CD4-positive, alpha-beta memory T cell (primary cell): Measurements from ENCODE around the gene PRTFDC1. TPM values are rescaled to one million over a fixed set of nuclear protein-coding genes. Genes with fewer than 3 reads are reported as not detected.

Experiments
- CTCF ChIA-PET: fragments of 350-600 bp; sonication (Branson Sonifier 250); formaldehyde crosslinking; loops from one replicate; lab custom pipeline; 2021; ENCODE audit warnings: inconsistent platforms; ENCODE audit not compliant: partially characterized antibody; lab: Charles Lee
- POLR2A ChIA-PET: fragments of 350-600 bp; sonication (Branson Sonifier 250); formaldehyde crosslinking; loops from one replicate; lab custom pipeline; 2021; ENCODE audit not compliant: partially characterized antibody; lab: Charles Lee
- DNase-seq, 5 donors: peaks; one replicate each; pipeline versions ENCODE4 v3.0.0 to v3.0.0-alpha.2; 2020 to 2022; ENCODE audit warnings: mixed read lengths in 1 of 5
- H3K27ac ChIP-seq: one replicate; pipeline ENCODE4 v1.7.0; 2013; ENCODE audit warnings: low read depth, low read length
- H3K27me3 ChIP-seq: 2 replicates; pipeline ENCODE4 v1.7.0; 2013; ENCODE audit warnings: mild to moderate bottlenecking, low read length, moderate library complexity; ENCODE audit not compliant: insufficient read depth
- H3K36me3 ChIP-seq: 2 replicates; pipeline ENCODE4 v1.7.0; 2013; ENCODE audit warnings: mild to moderate bottlenecking, low read length, moderate library complexity; ENCODE audit not compliant: insufficient read depth
- H3K4me1 ChIP-seq: 2 replicates; pipeline ENCODE4 v1.7.0; 2013; ENCODE audit warnings: mild to moderate bottlenecking, low read length, moderate library complexity; ENCODE audit not compliant: insufficient read depth
- H3K4me3 ChIP-seq, 2 donors: one replicate each; pipeline ENCODE4 v1.7.0; 2013; ENCODE audit warnings: low read length in 2 of 2, mild to moderate bottlenecking in 1 of 2
- H3K9me3 ChIP-seq, 2 donors: one replicate each; pipeline ENCODE4 v1.7.0; 2013; ENCODE audit warnings: low read length in 2 of 2, control low read depth in 1 of 2; ENCODE audit not compliant: control insufficient read depth in 1 of 2
- H3K27ac Mint-ChIP-seq, 7 donors: one replicate each; pipeline ENCODE4 v1.8.0; 2020 to 2021; ENCODE audit warnings: mixed read lengths in 7 of 7, mild to moderate bottlenecking in 6 of 7, inconsistent platforms in 3 of 7, moderate library complexity in 3 of 7
- H3K27me3 Mint-ChIP-seq, 2 donors: one replicate each; pipeline ENCODE4 v1.8.0; 2020 to 2021; ENCODE audit warnings: mixed read lengths in 2 of 2
- H3K36me3 Mint-ChIP-seq, 2 donors: one replicate each; pipeline ENCODE4 v1.8.0; 2020 to 2021; ENCODE audit warnings: mixed read lengths in 2 of 2, inconsistent platforms in 1 of 2, mild to moderate bottlenecking in 1 of 2
- H3K4me1 Mint-ChIP-seq, 4 donors: one replicate each; pipeline ENCODE4 v1.8.0; 2020 to 2021; ENCODE audit warnings: mixed read lengths in 4 of 4, mild to moderate bottlenecking in 1 of 4
- H3K4me3 Mint-ChIP-seq, 8 donors: one replicate each; pipeline ENCODE4 v1.8.0; 2020 to 2021; ENCODE audit warnings: mixed read lengths in 8 of 8, mild to moderate bottlenecking in 7 of 8, moderate library complexity in 6 of 8, inconsistent platforms in 3 of 8
- H3K9me3 Mint-ChIP-seq, 8 donors: one replicate each; pipeline ENCODE4 v1.8.0; 2020 to 2021; ENCODE audit warnings: mixed read lengths in 8 of 8, mild to moderate bottlenecking in 5 of 8, inconsistent platforms in 3 of 8, moderate library complexity in 1 of 8
- intact Hi-C: fragments of 100-400 bp; cut with micrococcal nuclease; formaldehyde crosslinking; loops from one replicate; pipeline ENCODE4 v1.15.1; 2023
- polyA plus RNA-seq, 2 donors: library from polyadenylated mRNA; unstranded; fragments of 300-500 nt; fragmentation: Illumina TruSeq; gene quantifications; one replicate each; pipeline ENCODE4 v1.2.3, GENCODE V29; 2021
- total RNA-seq, 2 experiments: library from RNA; stranded (reverse); gene quantifications; one replicate each; pipeline ENCODE4 v1.2.3, GENCODE V29; 2021

PRTFDC1 gene
- total and polyA plus RNA-seq, 4 experiments from 2014 or later, result 0.21 to 0.97 (median 0.31) TPM

- POLR2A ChIA-PET, result no interaction called here
- CTCF ChIA-PET, result no interaction called here
- H3K36me3 ChIP-seq, result no peaks in the 10 kb centered on the region
- H3K4me3 ChIP-seq, result no peak overlapping the region
- H3K4me1 ChIP-seq, result no peaks in the 10 kb centered on the region
- Mint-ChIP-seq H3K4me3 (no peak overlapping the region), H3K9me3 (no peaks in the 10 kb centered on the region), H3K27me3 (no peaks in the 10 kb centered on the region), H3K27ac (no peak overlapping the region), H3K4me1 (no peaks in the 10 kb centered on the region), H3K36me3 (no peaks in the 10 kb centered on the region)
- no peaks in the 10 kb centered on the region for H3K9me3 ChIP-seq
- intact Hi-C loops, result no loop called here
- DNase-seq, result no peak
- H3K27me3 ChIP-seq, result no peaks in the 10 kb centered on the region
- H3K27ac ChIP-seq, result no peak overlapping the region
These were observed 151.5 kb downstream of the PRTFDC1 start for GRCh38 chr10:24800861-24801260.

Other genes starting within 250 kb of the PRTFDC1 start
- gene ARHGAP21, start 228.7 kb downstream of the PRTFDC1 start, total RNA-seq, result 10 to 100 TPM; 22.8 to 28.0 TPM
- gene ARHGAP21, start 228.7 kb downstream of the PRTFDC1 start, polyA plus RNA-seq, result 1 to 10 TPM in 1 of 2 donors, under 1 TPM in 1; 1.00 to 5.7 TPM
- gene ENKUR, start 63.6 kb upstream of the PRTFDC1 start, total RNA-seq, result not detected
- not detected for gene ENKUR, start 63.6 kb upstream of the PRTFDC1 start, polyA plus RNA-seq
- 1 to 10 TPM; 6.7 to 7.5 TPM for gene THNSL1, start 64.0 kb upstream of the PRTFDC1 start, total RNA-seq
- 1 to 10 TPM; 3.2 to 7.3 TPM for gene THNSL1, start 64.0 kb upstream of the PRTFDC1 start, polyA plus RNA-seq
- gene GPR158, start 222.4 kb upstream of the PRTFDC1 start, total RNA-seq, result not detected
- gene GPR158, start 222.4 kb upstream of the PRTFDC1 start, polyA plus RNA-seq, result not detected